Astrocyte (in vitro differentiated cells and primary cell): Measurements from ENCODE around the gene B3GALT6.
A peak's percentile ranks its signal among the peaks of the same experiment; 100 is the strongest.

Experiments used
- CTCF ChIP-seq: IDR thresholded peaks from 2 replicates; pipeline ENCODE4 v1.5.1; 2011; ENCODE audit warnings: low read depth, mild to moderate bottlenecking, inconsistent platforms, low read length, moderate library complexity; ENCODE audit not compliant: insufficient read depth
- EZH2 ChIP-seq: IDR thresholded peaks from 2 replicates; pipeline ENCODE4 v1.6.1; 2012; ENCODE audit warnings: mild to moderate bottlenecking, low read length, inconsistent platforms; ENCODE audit not compliant: insufficient read depth

GRCh38 chr1:1264868-1265272 is 32.8 kb downstream of the B3GALT6 start:
- TF ChIP-seq CTCF = peak; percentile 58
- TF ChIP-seq EZH2 = no peak
